ENCODE data around the gene HRG.

DNA sequence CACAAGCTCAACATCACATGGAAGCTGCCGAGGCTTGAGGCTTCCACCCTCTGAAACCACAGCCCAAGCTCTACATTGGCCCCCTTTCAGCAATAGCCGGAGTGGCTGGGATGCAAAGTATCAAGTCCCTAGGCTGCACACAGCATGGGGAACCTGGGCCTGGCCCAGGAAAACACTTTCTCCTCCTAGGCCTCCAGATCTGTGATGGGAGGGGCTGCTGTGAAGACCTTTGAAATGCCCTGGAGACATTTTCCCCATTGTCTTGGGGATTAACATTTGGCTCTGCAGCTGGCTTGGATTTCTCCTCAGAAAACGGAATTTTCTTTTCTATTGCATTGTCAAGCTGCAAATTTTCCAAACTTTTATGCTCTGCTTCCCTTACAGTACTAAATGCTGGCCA, 18.2 kb downstream of the HRG start:
- TF ChIP-seq, protein P1, sequence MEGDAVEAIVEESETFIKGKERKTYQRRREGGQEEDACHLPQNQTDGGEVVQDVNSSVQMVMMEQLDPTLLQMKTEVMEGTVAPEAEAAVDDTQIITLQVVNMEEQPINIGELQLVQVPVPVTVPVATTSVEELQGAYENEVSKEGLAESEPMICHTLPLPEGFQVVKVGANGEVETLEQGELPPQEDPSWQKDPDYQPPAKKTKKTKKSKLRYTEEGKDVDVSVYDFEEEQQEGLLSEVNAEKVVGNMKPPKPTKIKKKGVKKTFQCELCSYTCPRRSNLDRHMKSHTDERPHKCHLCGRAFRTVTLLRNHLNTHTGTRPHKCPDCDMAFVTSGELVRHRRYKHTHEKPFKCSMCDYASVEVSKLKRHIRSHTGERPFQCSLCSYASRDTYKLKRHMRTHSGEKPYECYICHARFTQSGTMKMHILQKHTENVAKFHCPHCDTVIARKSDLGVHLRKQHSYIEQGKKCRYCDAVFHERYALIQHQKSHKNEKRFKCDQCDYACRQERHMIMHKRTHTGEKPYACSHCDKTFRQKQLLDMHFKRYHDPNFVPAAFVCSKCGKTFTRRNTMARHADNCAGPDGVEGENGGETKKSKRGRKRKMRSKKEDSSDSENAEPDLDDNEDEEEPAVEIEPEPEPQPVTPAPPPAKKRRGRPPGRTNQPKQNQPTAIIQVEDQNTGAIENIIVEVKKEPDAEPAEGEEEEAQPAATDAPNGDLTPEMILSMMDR (IDR thresholded peaks at IDR 0.05) = no peak
- no peak for TF ChIP-seq YY1 (IDR thresholded peaks at IDR 0.05; ENCODE audit: low read depth)
- TF ChIP-seq, protein P2, sequence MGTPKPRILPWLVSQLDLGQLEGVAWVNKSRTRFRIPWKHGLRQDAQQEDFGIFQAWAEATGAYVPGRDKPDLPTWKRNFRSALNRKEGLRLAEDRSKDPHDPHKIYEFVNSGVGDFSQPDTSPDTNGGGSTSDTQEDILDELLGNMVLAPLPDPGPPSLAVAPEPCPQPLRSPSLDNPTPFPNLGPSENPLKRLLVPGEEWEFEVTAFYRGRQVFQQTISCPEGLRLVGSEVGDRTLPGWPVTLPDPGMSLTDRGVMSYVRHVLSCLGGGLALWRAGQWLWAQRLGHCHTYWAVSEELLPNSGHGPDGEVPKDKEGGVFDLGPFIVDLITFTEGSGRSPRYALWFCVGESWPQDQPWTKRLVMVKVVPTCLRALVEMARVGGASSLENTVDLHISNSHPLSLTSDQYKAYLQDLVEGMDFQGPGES (IDR thresholded peaks at IDR 0.05; ENCODE audit: low read depth, low read length) = no peak
- TF ChIP-seq CHD2 (IDR thresholded peaks at IDR 0.05; ENCODE audit: low read length, partially characterized antibody) = no peak
- no peak for TF ChIP-seq EP300 (IDR thresholded peaks at IDR 0.05; ENCODE audit: borderline replicate concordance in 1 of 2, low read depth in 1 of 2, low read length in 1 of 2)
- TF ChIP-seq, protein P3, sequence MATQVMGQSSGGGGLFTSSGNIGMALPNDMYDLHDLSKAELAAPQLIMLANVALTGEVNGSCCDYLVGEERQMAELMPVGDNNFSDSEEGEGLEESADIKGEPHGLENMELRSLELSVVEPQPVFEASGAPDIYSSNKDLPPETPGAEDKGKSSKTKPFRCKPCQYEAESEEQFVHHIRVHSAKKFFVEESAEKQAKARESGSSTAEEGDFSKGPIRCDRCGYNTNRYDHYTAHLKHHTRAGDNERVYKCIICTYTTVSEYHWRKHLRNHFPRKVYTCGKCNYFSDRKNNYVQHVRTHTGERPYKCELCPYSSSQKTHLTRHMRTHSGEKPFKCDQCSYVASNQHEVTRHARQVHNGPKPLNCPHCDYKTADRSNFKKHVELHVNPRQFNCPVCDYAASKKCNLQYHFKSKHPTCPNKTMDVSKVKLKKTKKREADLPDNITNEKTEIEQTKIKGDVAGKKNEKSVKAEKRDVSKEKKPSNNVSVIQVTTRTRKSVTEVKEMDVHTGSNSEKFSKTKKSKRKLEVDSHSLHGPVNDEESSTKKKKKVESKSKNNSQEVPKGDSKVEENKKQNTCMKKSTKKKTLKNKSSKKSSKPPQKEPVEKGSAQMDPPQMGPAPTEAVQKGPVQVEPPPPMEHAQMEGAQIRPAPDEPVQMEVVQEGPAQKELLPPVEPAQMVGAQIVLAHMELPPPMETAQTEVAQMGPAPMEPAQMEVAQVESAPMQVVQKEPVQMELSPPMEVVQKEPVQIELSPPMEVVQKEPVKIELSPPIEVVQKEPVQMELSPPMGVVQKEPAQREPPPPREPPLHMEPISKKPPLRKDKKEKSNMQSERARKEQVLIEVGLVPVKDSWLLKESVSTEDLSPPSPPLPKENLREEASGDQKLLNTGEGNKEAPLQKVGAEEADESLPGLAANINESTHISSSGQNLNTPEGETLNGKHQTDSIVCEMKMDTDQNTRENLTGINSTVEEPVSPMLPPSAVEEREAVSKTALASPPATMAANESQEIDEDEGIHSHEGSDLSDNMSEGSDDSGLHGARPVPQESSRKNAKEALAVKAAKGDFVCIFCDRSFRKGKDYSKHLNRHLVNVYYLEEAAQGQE (IDR thresholded peaks at IDR 0.05; ENCODE audit: low read depth, low read length) = no peak
- TF ChIP-seq EZH2phosphoT487 (IDR thresholded peaks at IDR 0.05; ENCODE audit: borderline replicate concordance, low read depth) = no peak
- TF ChIP-seq MXI1 (IDR thresholded peaks at IDR 0.05; ENCODE audit: low read depth, low read length) = no peak
- TF ChIP-seq JUND (IDR thresholded peaks at IDR 0.05) = no peak
- TF ChIP-seq, protein P4, sequence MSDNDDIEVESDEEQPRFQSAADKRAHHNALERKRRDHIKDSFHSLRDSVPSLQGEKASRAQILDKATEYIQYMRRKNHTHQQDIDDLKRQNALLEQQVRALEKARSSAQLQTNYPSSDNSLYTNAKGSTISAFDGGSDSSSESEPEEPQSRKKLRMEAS (IDR thresholded peaks at IDR 0.05; ENCODE audit: low read depth) = no peak
- no peak for TF ChIP-seq RCOR1 (IDR thresholded peaks at IDR 0.05; ENCODE audit: low read length)
- TF ChIP-seq, protein P5, sequence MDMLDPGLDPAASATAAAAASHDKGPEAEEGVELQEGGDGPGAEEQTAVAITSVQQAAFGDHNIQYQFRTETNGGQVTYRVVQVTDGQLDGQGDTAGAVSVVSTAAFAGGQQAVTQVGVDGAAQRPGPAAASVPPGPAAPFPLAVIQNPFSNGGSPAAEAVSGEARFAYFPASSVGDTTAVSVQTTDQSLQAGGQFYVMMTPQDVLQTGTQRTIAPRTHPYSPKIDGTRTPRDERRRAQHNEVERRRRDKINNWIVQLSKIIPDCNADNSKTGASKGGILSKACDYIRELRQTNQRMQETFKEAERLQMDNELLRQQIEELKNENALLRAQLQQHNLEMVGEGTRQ (IDR thresholded peaks at IDR 0.05; ENCODE audit: borderline replicate concordance, low read depth, low read length) = no peak
- TF ChIP-seq MEF2A (IDR thresholded peaks at IDR 0.05; ENCODE audit: borderline replicate concordance, low read depth) = no peak

Measured in SK-N-SH (cell line).